ENCODE measurements around the gene ZBED3. TPM values are rescaled to one million over a fixed set of nuclear protein-coding genes. Genes with fewer than 3 reads are reported as not detected.

Gene ZBED3
- total RNA-seq, 1 experiment from 2014 or later, result 7.0 TPM

GRCh38 chr5:77131361-77131760, 44.3 kb upstream of the ZBED3 start (continued):
- TF ChIP-seq USF2 (CRISPR knock-in tag; IDR thresholded peaks at IDR 0.05), result no peak

GRCh38 chr5:77129391-77129990, 42.4 kb upstream of the ZBED3 start:
- Mint-ChIP-seq H3K9me3 (no peaks in the 10 kb centered on the region), H3K4me1 (no peaks in the 10 kb centered on the region), H3K36me3 (no peaks in the 10 kb centered on the region; the same call in 1 of the 2 replicates), H3K27me3 (ENCODE audit: low read depth) (no peaks in the 10 kb centered on the region), H3K4me3 (no peak overlapping the region), H3K27ac (no peak overlapping the region)
- DNase-seq (ENCODE audit: low spot score), result peak; percentile 70
- ChIA-PET POLR2A (interaction anchor here (0.6 kb wide), 1 partner anchor 698 kb away, joined by 5 read pairs; no protein-coding TSS in a partner anchor), CTCF (interaction anchor here (0.6 to 1.9 kb wide), 19 partner anchors 9 to 362 kb away, joined by 3 to 13 read pairs (median 4); partner anchors contain the start of gene WDR41)
- peak; percentile 97 for ATAC-seq
- TF ChIP-seq ZNF671 (CRISPR knock-in tag; IDR thresholded peaks at IDR 0.05), result no peak
- TF ChIP-seq TEAD1 (CRISPR knock-in tag; IDR thresholded peaks at IDR 0.05), result no peak
- no peak for TF ChIP-seq CREM (CRISPR knock-in tag; IDR thresholded peaks at IDR 0.05)
- no peak for TF ChIP-seq GTF2I (CRISPR knock-in tag; conservative IDR thresholded peaks at IDR 0.05)
- TF ChIP-seq NR2C2 (CRISPR knock-in tag; IDR thresholded peaks at IDR 0.05), result no peak
- no peak for TF ChIP-seq ETV6 (CRISPR knock-in tag; IDR thresholded peaks at IDR 0.05)
- TF ChIP-seq RELA (CRISPR knock-in tag; IDR thresholded peaks at IDR 0.05; ENCODE audit: borderline replicate concordance), result no peak
- no peak for TF ChIP-seq KAT7 (CRISPR knock-in tag; IDR thresholded peaks at IDR 0.05; ENCODE audit: borderline replicate concordance)
- no peak for TF ChIP-seq AR (CRISPR knock-in tag; IDR thresholded peaks at IDR 0.05)
- no peak for TF ChIP-seq ZNF396 (CRISPR knock-in tag; IDR thresholded peaks at IDR 0.05; ENCODE audit: borderline replicate concordance)
- TF ChIP-seq IRF1 (CRISPR knock-in tag; IDR thresholded peaks at IDR 0.05), result no peak
- no peak for TF ChIP-seq ESRRA (CRISPR knock-in tag; IDR thresholded peaks at IDR 0.05; ENCODE audit: borderline replicate concordance)
- no peak for TF ChIP-seq HMGA2 (CRISPR knock-in tag; IDR thresholded peaks at IDR 0.05)
- no peak for TF ChIP-seq CREB1 (CRISPR knock-in tag; IDR thresholded peaks at IDR 0.05)
- TF ChIP-seq FOXP1 (CRISPR knock-in tag; IDR thresholded peaks at IDR 0.05; ENCODE audit: borderline replicate concordance), result no peak
- TF ChIP-seq CBFB (CRISPR knock-in tag; IDR thresholded peaks at IDR 0.05; ENCODE audit: low read depth), result no peak

GRCh38 chr5:77128411-77129061, 41.5 kb upstream of the ZBED3 start:
- CTCF ChIA-PET, result interaction anchor here (1.2 to 1.9 kb wide), 5 partner anchors 16 to 363 kb away, joined by 4 to 13 read pairs (median 8); partner anchors contain the start of gene WDR41
- no peaks in the 10 kb centered on the region for H3K4me1 Mint-ChIP-seq
- peaks cover 3% of the 10 kb centered on the region for H3K36me3 Mint-ChIP-seq
- TF ChIP-seq ZNF423 (CRISPR knock-in tag; IDR thresholded peaks at IDR 0.05) (no peak), EMX1 (CRISPR knock-in tag; IDR thresholded peaks at IDR 0.05) (no peak), SMAD4 (CRISPR knock-in tag; IDR thresholded peaks at IDR 0.05) (no peak), USF1 (CRISPR knock-in tag; IDR thresholded peaks at IDR 0.05) (no peak), CDX4 (CRISPR knock-in tag; IDR thresholded peaks at IDR 0.05; ENCODE audit: borderline replicate concordance) (no peak), SP1 (CRISPR knock-in tag; conservative IDR thresholded peaks at IDR 0.05) (no peak), ZMAT4 (CRISPR knock-in tag; IDR thresholded peaks at IDR 0.05) (no peak), AR (CRISPR knock-in tag; IDR thresholded peaks at IDR 0.05) (no peak)

More at GRCh38 chr5:77128411-77129061, 41.5 kb upstream of the ZBED3 start:
- no peaks in the 10 kb centered on the region for H3K27me3 Mint-ChIP-seq (ENCODE audit: low read depth)
- H3K4me3 Mint-ChIP-seq, result no peak overlapping the region
- H3K9me3 Mint-ChIP-seq, result no peaks in the 10 kb centered on the region; the same call in 1 of the 2 replicates
- no peak for DNase-seq (ENCODE audit: low spot score)
- H3K27ac Mint-ChIP-seq, result no peak overlapping the region
- POLR2A ChIA-PET, result interaction anchor here (0.6 kb wide), 1 partner anchor 697 kb away, joined by 5 read pairs; no protein-coding TSS in a partner anchor
- ATAC-seq, result no peak
